Left cardiac atrium (tissue), 4 donors: ENCODE measurements around the gene PDSS1. TPM values are rescaled to one million over a fixed set of nuclear protein-coding genes. Genes with fewer than 3 reads are reported as not detected.

Experiments used
- ATAC-seq, 2 donors: fragments of 200-7000 bp; cut with Tn5 transposase; one replicate each; pipeline ENCODE4 v1.9.1; 2020; ENCODE audit warnings: mild to moderate bottlenecking in 2 of 2, moderate library complexity in 2 of 2
- DNase-seq: peaks from one replicate; pipeline ENCODE4 v3.0.0-alpha.2; 2020
- intact Hi-C, 2 donors: fragments of 100-400 bp; cut with DNase I; formaldehyde crosslinking; loops; one replicate each; pipeline versions ENCODE4 v1.14.1 to v1.15.1; 2022 to 2023
- total RNA-seq, 2 donors: library from RNA; stranded (reverse); fragmentation: NEBNext Ultra II Directional; extraction: Animal tissue kit (Norgen Biotek cat#: 25700); gene quantifications; one replicate each; pipeline ENCODE4 v1.2.1, GENCODE V29; 2021
- donor health status: DM: no; HTN: yes; CAD: no.
- donor health status: DM: no; HTN: yes; CAD: no; lungs with severe emphysema.
- donor health status: DM: yes; HTN: yes; CAD: no.
- donor health status: Dilated cardiomyopathy.

Gene PDSS1
- total RNA-seq, 2 donors from 2014 or later = 4.7 to 6.2 TPM

- DNase-seq (no peak), ATAC-seq (no peak)
- intact Hi-C loops = no loop called here
Measured at GRCh38 chr10:26696786-26697162, 727 bp upstream of the PDSS1 start.

GRCh38 chr10:26697922-26698608 is 564 bp downstream of the PDSS1 start:
- intact Hi-C loops = no loop called here
- no peak for ATAC-seq
- no peak for DNase-seq

- no peak for DNase-seq
- no peak for ATAC-seq
- intact Hi-C loops = no loop called here
Measured at GRCh38 chr10:26698909-26699308, 1.4 kb downstream of the PDSS1 start.

- intact Hi-C loops = no loop called here
- no peak for ATAC-seq
- DNase-seq = no peak
Measured at GRCh38 chr10:26699631-26700030, 2.1 kb downstream of the PDSS1 start.

GRCh38 chr10:26700884-26701630 is 3.6 kb downstream of the PDSS1 start:
- ATAC-seq (no peak), DNase-seq (no peak)
- intact Hi-C loops = no loop called here

GRCh38 chr10:26703096-26703495 is 5.6 kb downstream of the PDSS1 start:
- DNase-seq (no peak), ATAC-seq (no peak)
- intact Hi-C loops = no loop called here

- ATAC-seq (no peak), DNase-seq (no peak)
- intact Hi-C loops = no loop called here
Measured at GRCh38 chr10:26703974-26704373, 6.5 kb downstream of the PDSS1 start.

GRCh38 chr10:26706206-26706605 is 8.7 kb downstream of the PDSS1 start:
- intact Hi-C loops = no loop called here
- DNase-seq (no peak), ATAC-seq (peak in 1 of 2 donors; percentile 32)

GRCh38 chr10:26706936-26707335 is 9.4 kb downstream of the PDSS1 start:
- ATAC-seq = no peak
- intact Hi-C loops = no loop called here

GRCh38 chr10:26711324-26711723 is 13.8 kb downstream of the PDSS1 start:
- intact Hi-C loops = no loop called here
- DNase-seq = no peak
- no peak for ATAC-seq

More at GRCh38 chr10:26706936-26707335, 9.4 kb downstream of the PDSS1 start:
- DNase-seq = no peak

- no peak for ATAC-seq
- intact Hi-C loops = no loop called here
Measured at GRCh38 chr10:26714415-26715136, 17.1 kb downstream of the PDSS1 start.

GRCh38 chr10:26715137-26715487 is 17.6 kb downstream of the PDSS1 start:
- ATAC-seq = no peak
- DNase-seq = no peak
- intact Hi-C loops = no loop called here

More at GRCh38 chr10:26714415-26715136, 17.1 kb downstream of the PDSS1 start:
- no peak for DNase-seq

- ATAC-seq (no peak), DNase-seq (no peak)
- intact Hi-C loops = no loop called here
Measured at GRCh38 chr10:26717476-26717875, 20.0 kb downstream of the PDSS1 start.

GRCh38 chr10:26721561-26721960 is 24.1 kb downstream of the PDSS1 start:
- DNase-seq (no peak), ATAC-seq (peak in 1 of 2 donors; percentile 57)
- intact Hi-C loops = no loop called here

GRCh38 chr10:26723016-26723415 is 25.5 kb downstream of the PDSS1 start:
- DNase-seq = no peak

GRCh38 chr10:26725837-26726727 is 28.6 kb downstream of the PDSS1 start:
- DNase-seq (peak; percentile 64), ATAC-seq (peak; percentile 68)
- intact Hi-C loops = loop anchor here (5.0 kb wide), 1 partner anchor 156 kb away; no protein-coding TSS in a partner anchor

More at GRCh38 chr10:26723016-26723415, 25.5 kb downstream of the PDSS1 start:
- intact Hi-C loops = no loop called here
- ATAC-seq = no peak

GRCh38 chr10:26727005-26727404 is 29.5 kb downstream of the PDSS1 start:
- intact Hi-C loops = loop anchor here (5.0 kb wide), 1 partner anchor 155 kb away; no protein-coding TSS in a partner anchor
- DNase-seq (no peak), ATAC-seq (no peak)

- DNase-seq (no peak), ATAC-seq (no peak)
- intact Hi-C loops = loop anchor here (5.0 kb wide), 1 partner anchor 153 kb away; no protein-coding TSS in a partner anchor
Measured at GRCh38 chr10:26728957-26729356, 31.5 kb downstream of the PDSS1 start.

GRCh38 chr10:26729395-26729794 is 31.9 kb downstream of the PDSS1 start:
- DNase-seq = no peak

More at GRCh38 chr10:26729395-26729794, 31.9 kb downstream of the PDSS1 start:
- no peak for ATAC-seq
- intact Hi-C loops = loop anchor here (5.0 kb wide), 1 partner anchor 153 kb away; no protein-coding TSS in a partner anchor
